Measurements from ENCODE around the gene ZNF576. TPM values are rescaled to one million over a fixed set of nuclear protein-coding genes. Genes with fewer than 3 reads are reported as not detected.

Gene ZNF576
- polyA plus RNA-seq, 1 experiment = 9.3 TPM

GRCh38 chr19:43552616-43553015 is 43.8 kb upstream of the ZNF576 start:
- Histone ChIP-seq H3K27me3 (ENCODE audit: control insufficient read depth, insufficient read depth, low read length) (no peaks in the 10 kb centered on the region), H3K27ac (ENCODE audit: low read depth, low read length) (no peak overlapping the region), H3K4me3 (ENCODE audit: low read depth, low read length) (no peak overlapping the region), H3K9me3 (ENCODE audit: control insufficient read depth, insufficient read depth, low read length) (no peaks in the 10 kb centered on the region)
- TF ChIP-seq CTCF (IDR thresholded peaks at IDR 0.05; ENCODE audit: low read depth, low read length) = no peak
- ChIA-PET POLR2A (no interaction called here), CTCF (interaction anchor here (0.5 to 1.5 kb wide), 2 partner anchors 24 to 100 kb away, joined by 3 to 4 read pairs; no protein-coding TSS in a partner anchor)
- DNase-seq (ENCODE audit: low read depth, low spot score) = no peak

GRCh38 chr19:43553656-43554055 is 42.7 kb upstream of the ZNF576 start:
- Histone ChIP-seq H3K27me3 (ENCODE audit: control insufficient read depth, insufficient read depth, low read length) (no peaks in the 10 kb centered on the region), H3K27ac (ENCODE audit: low read depth, low read length) (no peak overlapping the region), H3K4me3 (ENCODE audit: low read depth, low read length) (no peak overlapping the region), H3K9me3 (ENCODE audit: control insufficient read depth, insufficient read depth, low read length) (no peaks in the 10 kb centered on the region)
- ChIA-PET CTCF (interaction anchor here (1.0 to 3.7 kb wide), 8 partner anchors 12 to 256 kb away, joined by 3 to 58 read pairs (median 8); partner anchors contain the start of genes PINLYP and XRCC1), POLR2A (no interaction called here)
- no peak for DNase-seq (ENCODE audit: low read depth, low spot score)
- TF ChIP-seq CTCF (IDR thresholded peaks at IDR 0.05; ENCODE audit: low read depth, low read length) = no peak

GRCh38 chr19:43554317-43554895 is 42.0 kb upstream of the ZNF576 start:
- Histone ChIP-seq H3K9me3 (ENCODE audit: control insufficient read depth, insufficient read depth, low read length) (no peaks in the 10 kb centered on the region), H3K4me3 (ENCODE audit: low read depth, low read length) (no peak overlapping the region), H3K27ac (ENCODE audit: low read depth, low read length) (no peak overlapping the region), H3K27me3 (ENCODE audit: control insufficient read depth, insufficient read depth, low read length) (no peaks in the 10 kb centered on the region)
- ChIA-PET POLR2A (interaction anchor here (0.7 to 1.3 kb wide), 3 partner anchors 21 to 42 kb away, joined by 3 to 4 read pairs (median 3); partner anchors contain the start of genes IRGQ and ZNF575), CTCF (interaction anchor here (0.7 to 4.3 kb wide), 29 partner anchors 9 to 267 kb away, joined by 3 to 58 read pairs (median 6); partner anchors contain the start of genes IRGQ, PINLYP, XRCC1 and ZNF575)
- no peak for DNase-seq (ENCODE audit: low read depth, low spot score)
- no peak for TF ChIP-seq CTCF (IDR thresholded peaks at IDR 0.05; ENCODE audit: low read depth, low read length)

- POLR2A ChIA-PET = interaction anchor here (0.7 to 1.3 kb wide), 4 partner anchors 20 to 41 kb away, joined by 3 to 4 read pairs (median 3); partner anchors contain the start of genes IRGQ and ZNF575
- H3K27ac ChIP-seq (ENCODE audit: low read depth, low read length) = no peak overlapping the region
These were observed 41.1 kb upstream of the ZNF576 start for GRCh38 chr19:43555185-43555770.

More at GRCh38 chr19:43555185-43555770, 41.1 kb upstream of the ZNF576 start:
- peak; percentile 89 for TF ChIP-seq CTCF (IDR thresholded peaks at IDR 0.05; ENCODE audit: low read depth, low read length)
- Histone ChIP-seq H3K27me3 (ENCODE audit: control insufficient read depth, insufficient read depth, low read length) (no peaks in the 10 kb centered on the region), H3K9me3 (ENCODE audit: control insufficient read depth, insufficient read depth, low read length) (no peaks in the 10 kb centered on the region), H3K4me3 (ENCODE audit: low read depth, low read length) (no peak overlapping the region)
- DNase-seq (ENCODE audit: low read depth, low spot score) = no peak
- CTCF ChIA-PET = interaction anchor here (0.7 to 4.3 kb wide), 33 partner anchors 9 to 266 kb away, joined by 3 to 58 read pairs (median 6); partner anchors contain the start of genes IRGQ, PINLYP, XRCC1 and ZNF575
